Loucy (cell line): ENCODE data around the gene RFWD3.
A peak's percentile ranks its signal among the peaks of the same experiment; 100 is the strongest.

Experiments
- H2AFZ ChIP-seq: fragments of 200-600 bp; sonication (generic); 2 replicates; pipeline ENCODE4 v1.6.0; 2016; ENCODE audit warnings: antibody characterized with exemption, mild to moderate bottlenecking, low read length, moderate library complexity
- H3F3A ChIP-seq: fragments of 200-600 bp; 2 replicates; pipeline ENCODE4 v1.6.0; 2016; ENCODE audit warnings: antibody characterized with exemption, low read depth, mild to moderate bottlenecking
- H3K27me3 ChIP-seq: fragments of 200-600 bp; sonication (generic); 2 replicates; pipeline ENCODE4 v1.6.1; 2014; ENCODE audit warnings: low read length, mild to moderate bottlenecking; ENCODE audit not compliant: insufficient read depth, poor library complexity, severe bottlenecking
- H3K36me3 ChIP-seq: fragments of 200-600 bp; sonication (generic); 2 replicates; pipeline ENCODE4 v1.6.1; 2016; ENCODE audit warnings: low read length; ENCODE audit not compliant: insufficient read depth
- H3K4me1 ChIP-seq: fragments of 200-600 bp; sonication (generic); 2 replicates; pipeline ENCODE4 v1.5.1; 2014; ENCODE audit warnings: low read length, mild to moderate bottlenecking; ENCODE audit not compliant: insufficient read depth, poor library complexity, severe bottlenecking
- H3K4me2 ChIP-seq: fragments of 200-600 bp; sonication (generic); 2 replicates; pipeline ENCODE4 v1.6.0; 2014; ENCODE audit warnings: antibody characterized with exemption, low read length, low read depth, mild to moderate bottlenecking; ENCODE audit not compliant: poor library complexity, severe bottlenecking
- H3K4me3 ChIP-seq: fragments of 200-600 bp; sonication (generic); 2 replicates; pipeline ENCODE4 v1.5.1; 2014; ENCODE audit warnings: low read length, mild to moderate bottlenecking, mixed read lengths; ENCODE audit not compliant: poor library complexity, severe bottlenecking
- H3K79me2 ChIP-seq: fragments of 200-600 bp; sonication (generic); 2 replicates; pipeline ENCODE4 v1.6.1; 2014; ENCODE audit warnings: low read length; ENCODE audit not compliant: insufficient read depth
- H3K9ac ChIP-seq: fragments of 200-600 bp; sonication (generic); 2 replicates; pipeline ENCODE4 v1.6.0; 2014; ENCODE audit warnings: mild to moderate bottlenecking, low read depth, low read length, moderate library complexity; ENCODE audit not compliant: poor library complexity, severe bottlenecking
- H3K9me2 ChIP-seq: fragments of 200-600 bp; sonication (generic); replicated peaks from 2 replicates; pipeline ENCODE4 v1.6.1; 2016; ENCODE audit warnings: low read depth, low read length, mixed read lengths
- H3K9me3 ChIP-seq: fragments of 200-600 bp; sonication (generic); 2 replicates; pipeline ENCODE4 v1.6.1; 2014; ENCODE audit warnings: mild to moderate bottlenecking, antibody characterized with exemption, low read length, low read depth; ENCODE audit not compliant: insufficient read depth
- H4K20me1 ChIP-seq: fragments of 200-600 bp; sonication (generic); 2 replicates; pipeline ENCODE4 v1.6.0; 2014; ENCODE audit warnings: antibody characterized with exemption, low read length, mild to moderate bottlenecking; ENCODE audit not compliant: insufficient read depth, poor library complexity, severe bottlenecking
- CTCF ChIP-seq: fragments of 200-600 bp; sonication (generic); conservative IDR thresholded peaks from 2 replicates; pipeline ENCODE4 v1.5.1; 2014; ENCODE audit warnings: mild to moderate bottlenecking, antibody characterized with exemption, low read length
- EZH2phosphoT487 ChIP-seq: fragments of 200-600 bp; IDR thresholded peaks from 2 replicates; pipeline ENCODE4 v1.6.1; 2018; ENCODE audit warnings: antibody characterized with exemption, mild to moderate bottlenecking, moderate library complexity, borderline replicate concordance

The RFWD3 gene

DNA sequence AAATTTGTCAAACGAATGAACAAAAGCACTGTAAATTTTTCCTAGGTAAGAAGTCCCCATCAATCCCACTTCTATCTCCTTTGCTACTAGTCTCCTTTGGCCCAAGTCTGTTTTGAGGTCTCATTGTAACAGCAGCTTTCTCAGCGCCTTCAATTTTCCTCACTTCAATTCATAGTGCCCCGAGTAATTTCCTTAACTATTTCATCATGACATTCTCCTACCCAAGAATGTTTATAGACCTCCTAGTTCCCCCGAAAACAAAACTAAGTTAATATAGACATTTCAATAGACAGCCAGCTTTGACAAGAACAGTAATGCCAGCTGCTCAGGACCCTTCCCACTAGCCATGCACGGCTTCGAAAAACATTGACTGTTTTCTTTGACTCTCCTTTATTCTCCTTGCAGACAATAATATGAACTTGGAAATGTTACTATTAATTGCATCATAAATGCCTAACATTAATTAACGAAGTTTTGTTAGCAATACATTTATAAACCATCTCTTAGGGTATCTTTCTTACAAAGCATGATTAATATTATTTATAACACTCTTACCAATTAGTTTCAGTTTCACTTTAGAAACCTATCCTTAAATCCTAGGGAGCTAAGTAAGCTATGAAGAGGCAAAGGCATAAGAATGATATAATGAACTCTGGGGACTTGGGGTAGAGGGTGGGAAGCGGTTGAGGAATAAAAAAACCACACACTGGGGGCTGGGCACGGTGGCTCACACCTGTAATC lies 82.6 kb downstream of the RFWD3 start:
- H3K9me2 ChIP-seq: no peaks in the 10 kb centered on the region
- H3K4me3 ChIP-seq: no peak overlapping the region
- H2AFZ ChIP-seq: no peak overlapping the region
- H3K4me2 ChIP-seq: peak overlapping the region; percentile 2
- H3K9ac ChIP-seq: no peak overlapping the region
- H3K27me3 ChIP-seq: no peaks in the 10 kb centered on the region
- peaks cover 83% of the 10 kb centered on the region for H3K79me2 ChIP-seq
- no peaks in the 10 kb centered on the region for H3F3A ChIP-seq
- H4K20me1 ChIP-seq: peaks cover 24% of the 10 kb centered on the region
- H3K9me3 ChIP-seq: no peaks in the 10 kb centered on the region
- H3K4me1 ChIP-seq: peaks cover 8% of the 10 kb centered on the region
- no peak for TF ChIP-seq CTCF
- no peak for TF ChIP-seq EZH2phosphoT487
- no peaks in the 10 kb centered on the region for H3K36me3 ChIP-seq

- TF ChIP-seq CTCF (no peak), EZH2phosphoT487 (no peak)
- Histone ChIP-seq H3K4me1 (peaks cover 5% of the 10 kb centered on the region), H3K4me2 (no peak overlapping the region), H3F3A (no peaks in the 10 kb centered on the region), H3K79me2 (peaks cover 86% of the 10 kb centered on the region), H3K36me3 (no peaks in the 10 kb centered on the region), H3K4me3 (no peak overlapping the region), H3K9me3 (no peaks in the 10 kb centered on the region), H3K27me3 (no peaks in the 10 kb centered on the region), H3K9ac (no peak overlapping the region), H2AFZ (no peak overlapping the region), H3K9me2 (no peaks in the 10 kb centered on the region), H4K20me1 (peaks cover 19% of the 10 kb centered on the region)
These were observed 83.7 kb downstream of the RFWD3 start for GRCh38 chr16:74582970-74583369.

GRCh38 chr16:74580833-74581232 lies 85.8 kb downstream of the RFWD3 start:
- Histone ChIP-seq H3K4me3 (no peak overlapping the region), H3K79me2 (peaks cover 83% of the 10 kb centered on the region), H3F3A (no peaks in the 10 kb centered on the region), H3K9me2 (no peaks in the 10 kb centered on the region), H3K4me1 (peaks cover 5% of the 10 kb centered on the region), H4K20me1 (peaks cover 20% of the 10 kb centered on the region), H2AFZ (no peak overlapping the region), H3K36me3 (no peaks in the 10 kb centered on the region), H3K9ac (no peak overlapping the region), H3K4me2 (no peak overlapping the region), H3K27me3 (no peaks in the 10 kb centered on the region), H3K9me3 (no peaks in the 10 kb centered on the region)
- TF ChIP-seq EZH2phosphoT487 (no peak), CTCF (no peak)
